DOHH2 (cell line): ENCODE measurements around the gene SORBS1.

Experiments used
- H3F3A ChIP-seq: fragments of 200-600 bp; sonication (generic), shearing (Covaris generic); 2 replicates; pipeline ENCODE4 v1.6.0; 2016; ENCODE audit warnings: antibody characterized with exemption, mild to moderate bottlenecking; ENCODE audit not compliant: control insufficient read depth, insufficient read depth
- H3K27ac ChIP-seq: fragments of 200-600 bp; sonication (generic); 2 replicates; pipeline ENCODE4 v1.5.1; 2014; ENCODE audit warnings: low read depth, mild to moderate bottlenecking, low read length, moderate library complexity
- H3K27me3 ChIP-seq: fragments of 200-600 bp; sonication (generic); 2 replicates; pipeline ENCODE4 v1.6.1; 2014; ENCODE audit warnings: mild to moderate bottlenecking, low read length, mixed read lengths; ENCODE audit not compliant: control insufficient read depth
- H3K36me3 ChIP-seq: fragments of 200-600 bp; sonication (generic); 2 replicates; pipeline ENCODE4 v1.6.1; 2014; ENCODE audit warnings: mild to moderate bottlenecking, low read length, moderate library complexity, mixed read lengths; ENCODE audit not compliant: control insufficient read depth
- H3K4me1 ChIP-seq: fragments of 200-600 bp; sonication (generic); 2 replicates; pipeline ENCODE4 v1.6.1; 2014; ENCODE audit warnings: mild to moderate bottlenecking, low read length, mixed read lengths; ENCODE audit not compliant: control insufficient read depth
- H3K4me2 ChIP-seq: fragments of 200-600 bp; sonication (generic); 2 replicates; pipeline ENCODE4 v1.6.0; 2014; ENCODE audit warnings: mild to moderate bottlenecking, low read length, moderate library complexity
- H3K4me3 ChIP-seq: fragments of 200-600 bp; sonication (generic); 2 replicates; pipeline ENCODE4 v1.5.1; 2014; ENCODE audit warnings: mild to moderate bottlenecking, low read length, mixed read lengths
- H3K79me2 ChIP-seq: fragments of 200-600 bp; sonication (generic); 2 replicates; pipeline ENCODE4 v1.6.1; 2014; ENCODE audit warnings: mild to moderate bottlenecking, low read length, mixed read lengths; ENCODE audit not compliant: control insufficient read depth
- H3K9me2 ChIP-seq: fragments of 200-600 bp; sonication (generic); replicated peaks from 2 replicates; pipeline ENCODE4 v1.6.1; 2014; ENCODE audit warnings: mild to moderate bottlenecking, low read length, mixed read lengths; ENCODE audit not compliant: control insufficient read depth
- H3K9me3 ChIP-seq: fragments of 200-600 bp; sonication (generic); 2 replicates; pipeline ENCODE4 v1.6.1; 2014; ENCODE audit warnings: antibody characterized with exemption, low read length, mixed read lengths; ENCODE audit not compliant: control insufficient read depth, insufficient read depth
- H4K20me1 ChIP-seq: fragments of 200-600 bp; sonication (generic); 2 replicates; pipeline ENCODE4 v1.6.0; 2014; ENCODE audit warnings: low read depth, mild to moderate bottlenecking, antibody characterized with exemption, low read length, moderate library complexity; ENCODE audit not compliant: control insufficient read depth, insufficient read depth
- EZH2phosphoT487 ChIP-seq: fragments of 200-600 bp; sonication (generic); IDR thresholded peaks from 2 replicates; pipeline ENCODE4 v1.6.1; 2017; ENCODE audit warnings: borderline replicate concordance, mild to moderate bottlenecking, antibody characterized with exemption, low read length, moderate library complexity, mixed read lengths
- TF ChIP-seq, protein P1 (sequence below): fragments of 200-600 bp; sonication (generic); IDR thresholded peaks from one replicate; pipeline ENCODE4 v1.5.1; 2014; ENCODE audit warnings: antibody characterized with exemption, mild to moderate bottlenecking, low read depth, low read length; ENCODE audit not compliant: poor library complexity, severe bottlenecking

Gene SORBS1

DNA sequence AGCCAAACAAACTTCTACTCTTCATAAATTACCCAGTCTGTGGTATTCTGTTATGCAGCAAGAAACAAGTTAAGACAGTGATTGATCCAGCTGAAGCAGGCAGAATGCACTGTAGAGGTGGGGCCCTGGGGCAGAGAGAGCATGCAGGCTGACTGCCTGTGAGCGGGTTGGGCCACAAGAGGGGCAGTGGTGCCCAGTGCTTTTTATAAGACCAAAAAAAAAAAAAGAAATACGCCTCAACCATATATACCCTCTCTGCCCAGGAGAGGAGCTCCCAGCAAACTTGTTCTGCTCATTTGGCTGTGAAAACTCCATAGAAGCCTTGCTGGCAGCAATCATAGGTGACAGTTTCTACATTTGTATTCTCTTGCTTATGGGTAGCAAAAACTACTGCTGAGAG is 104.7 kb downstream of the SORBS1 start:
- H3K36me3 ChIP-seq = no peaks in the 10 kb centered on the region
- no peaks in the 10 kb centered on the region for H3K9me3 ChIP-seq
- H3F3A ChIP-seq = no peaks in the 10 kb centered on the region
- peaks cover 52% of the 10 kb centered on the region for H3K27me3 ChIP-seq
- H3K79me2 ChIP-seq = no peaks in the 10 kb centered on the region
- no peaks in the 10 kb centered on the region for H3K4me1 ChIP-seq
- H3K9me2 ChIP-seq = no peaks in the 10 kb centered on the region
- no peak for TF ChIP-seq EZH2phosphoT487
- TF ChIP-seq, protein P1, sequence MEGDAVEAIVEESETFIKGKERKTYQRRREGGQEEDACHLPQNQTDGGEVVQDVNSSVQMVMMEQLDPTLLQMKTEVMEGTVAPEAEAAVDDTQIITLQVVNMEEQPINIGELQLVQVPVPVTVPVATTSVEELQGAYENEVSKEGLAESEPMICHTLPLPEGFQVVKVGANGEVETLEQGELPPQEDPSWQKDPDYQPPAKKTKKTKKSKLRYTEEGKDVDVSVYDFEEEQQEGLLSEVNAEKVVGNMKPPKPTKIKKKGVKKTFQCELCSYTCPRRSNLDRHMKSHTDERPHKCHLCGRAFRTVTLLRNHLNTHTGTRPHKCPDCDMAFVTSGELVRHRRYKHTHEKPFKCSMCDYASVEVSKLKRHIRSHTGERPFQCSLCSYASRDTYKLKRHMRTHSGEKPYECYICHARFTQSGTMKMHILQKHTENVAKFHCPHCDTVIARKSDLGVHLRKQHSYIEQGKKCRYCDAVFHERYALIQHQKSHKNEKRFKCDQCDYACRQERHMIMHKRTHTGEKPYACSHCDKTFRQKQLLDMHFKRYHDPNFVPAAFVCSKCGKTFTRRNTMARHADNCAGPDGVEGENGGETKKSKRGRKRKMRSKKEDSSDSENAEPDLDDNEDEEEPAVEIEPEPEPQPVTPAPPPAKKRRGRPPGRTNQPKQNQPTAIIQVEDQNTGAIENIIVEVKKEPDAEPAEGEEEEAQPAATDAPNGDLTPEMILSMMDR = no peak
- no peak overlapping the region for H3K4me3 ChIP-seq
- no peaks in the 10 kb centered on the region for H4K20me1 ChIP-seq
- no peak overlapping the region for H3K4me2 ChIP-seq
- H3K27ac ChIP-seq = no peak overlapping the region

DNA sequence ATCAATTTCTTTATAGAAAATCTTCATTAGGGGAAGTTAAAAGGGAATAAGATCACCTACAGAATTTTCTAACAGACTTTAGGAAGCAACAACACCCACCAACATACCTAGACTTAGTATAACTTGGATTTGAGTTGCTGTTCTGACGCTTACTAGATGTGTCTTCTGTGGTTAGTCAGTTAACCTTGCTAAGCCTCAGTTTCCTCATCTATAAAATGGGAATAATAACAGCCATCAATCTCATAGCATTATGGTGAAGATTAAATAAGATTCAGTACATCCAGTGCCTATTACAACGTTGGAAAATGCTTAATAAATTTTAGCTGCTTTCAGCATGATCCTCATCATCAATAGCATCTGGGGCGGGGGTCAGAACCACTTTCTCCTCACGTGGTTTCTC is 106.2 kb downstream of the SORBS1 start:
- no peaks in the 10 kb centered on the region for H3F3A ChIP-seq
- peaks cover 60% of the 10 kb centered on the region for H3K27me3 ChIP-seq
- no peaks in the 10 kb centered on the region for H3K4me1 ChIP-seq
- no peaks in the 10 kb centered on the region for H4K20me1 ChIP-seq
- TF ChIP-seq, protein P1 = no peak
- no peaks in the 10 kb centered on the region for H3K9me2 ChIP-seq
- H3K79me2 ChIP-seq = no peaks in the 10 kb centered on the region
- no peaks in the 10 kb centered on the region for H3K9me3 ChIP-seq
- no peak overlapping the region for H3K27ac ChIP-seq
- H3K36me3 ChIP-seq = no peaks in the 10 kb centered on the region
- no peak overlapping the region for H3K4me2 ChIP-seq
- H3K4me3 ChIP-seq = no peak overlapping the region

DNA sequence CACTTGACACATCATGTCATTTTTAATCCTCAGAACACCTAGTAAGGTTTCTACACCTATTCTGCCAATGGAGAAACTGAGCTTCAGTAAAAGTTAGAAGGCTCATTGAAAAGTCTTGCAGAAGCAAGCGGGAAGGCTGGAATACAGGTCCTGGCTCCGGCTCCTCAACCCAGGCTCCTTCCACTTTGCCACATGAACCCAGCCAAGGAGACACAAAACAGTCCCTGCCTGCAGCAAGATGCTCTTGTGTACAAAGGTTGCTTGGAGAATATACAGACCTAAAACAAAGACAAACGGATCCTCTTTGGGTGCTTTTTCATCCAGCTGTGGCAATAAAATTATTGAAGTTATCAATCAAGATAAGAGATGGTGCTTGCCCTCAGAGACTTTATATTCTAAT is 106.8 kb downstream of the SORBS1 start:
- H3K4me3 ChIP-seq = no peak overlapping the region
- no peak overlapping the region for H3K4me2 ChIP-seq
- no peaks in the 10 kb centered on the region for H3K79me2 ChIP-seq
- TF ChIP-seq EZH2phosphoT487 = no peak
- H3K27me3 ChIP-seq = peaks cover 55% of the 10 kb centered on the region
- H3K4me1 ChIP-seq = no peaks in the 10 kb centered on the region
- no peaks in the 10 kb centered on the region for H3K9me2 ChIP-seq
- H3K9me3 ChIP-seq = no peaks in the 10 kb centered on the region
- no peaks in the 10 kb centered on the region for H3K36me3 ChIP-seq
- H3K27ac ChIP-seq = no peak overlapping the region
- no peaks in the 10 kb centered on the region for H4K20me1 ChIP-seq
- H3F3A ChIP-seq = no peaks in the 10 kb centered on the region

DNA sequence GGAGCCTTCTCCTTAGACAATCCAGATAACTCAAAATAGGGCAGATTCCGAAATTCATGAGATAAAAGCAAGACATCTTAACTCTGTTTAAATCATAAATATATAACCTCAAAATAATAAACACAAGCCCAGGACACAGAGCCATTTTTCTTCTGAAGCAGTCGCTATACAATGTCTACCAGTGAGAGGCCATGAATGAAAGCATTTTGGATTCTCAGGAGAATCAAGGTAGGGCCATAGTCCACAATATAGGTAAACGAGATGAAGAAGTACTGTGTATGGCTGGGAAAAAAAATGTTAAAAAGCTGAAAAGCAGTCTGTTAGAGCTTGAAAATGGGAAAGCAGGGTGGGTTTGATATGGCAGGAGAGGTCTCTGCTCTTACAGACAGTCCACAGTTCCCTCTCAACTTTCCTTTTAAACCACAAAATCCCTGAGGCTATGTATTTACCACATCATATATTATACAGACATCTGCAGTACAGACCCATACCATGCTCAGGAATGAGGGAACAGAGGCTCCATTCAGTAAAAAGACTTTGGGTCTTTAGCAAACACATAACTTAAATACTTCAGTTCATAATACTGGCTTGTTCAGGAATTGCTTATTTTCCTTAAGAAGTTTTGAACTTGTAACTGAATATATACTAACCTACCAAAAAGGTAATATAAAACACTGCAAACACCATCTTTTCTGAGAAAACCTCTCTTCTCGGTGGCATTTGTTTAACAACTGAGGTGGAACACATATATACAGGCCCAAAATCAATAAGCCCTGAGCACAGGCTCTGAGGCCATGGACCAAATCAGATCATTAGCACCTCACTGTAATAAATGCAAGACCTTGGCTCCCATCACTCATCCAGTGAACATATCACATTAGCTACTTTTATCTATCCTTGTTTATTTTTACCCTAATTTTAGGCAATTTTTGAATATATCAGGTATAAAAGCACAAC is 109.3 kb downstream of the SORBS1 start:
- H3K4me1 ChIP-seq = no peaks in the 10 kb centered on the region
- H3K79me2 ChIP-seq = no peaks in the 10 kb centered on the region
- H3F3A ChIP-seq = no peaks in the 10 kb centered on the region
- no peak overlapping the region for H3K4me3 ChIP-seq
- TF ChIP-seq EZH2phosphoT487 = no peak
- TF ChIP-seq, protein P1 = no peak
- no peaks in the 10 kb centered on the region for H3K9me2 ChIP-seq
- no peaks in the 10 kb centered on the region for H3K36me3 ChIP-seq
- H4K20me1 ChIP-seq = no peaks in the 10 kb centered on the region
- H3K9me3 ChIP-seq = no peaks in the 10 kb centered on the region
- no peak overlapping the region for H3K27ac ChIP-seq
- peaks cover 39% of the 10 kb centered on the region for H3K27me3 ChIP-seq
- no peak overlapping the region for H3K4me2 ChIP-seq
